Ishikawa (cell line): ENCODE data around the gene SLC1A4.

ENCODE experiments used
- CEBPB ChIP-seq: IDR thresholded peaks from 2 replicates; pipeline ENCODE4 v1.6.1; 2012
- CREB1 ChIP-seq: IDR thresholded peaks from 2 replicates; pipeline ENCODE4 v1.6.1; 2012; ENCODE audit warnings: low read depth
- EGR1 ChIP-seq: IDR thresholded peaks from 2 replicates; pipeline ENCODE4 v1.6.1; 2012
- EP300 ChIP-seq: IDR thresholded peaks from 2 replicates; pipeline ENCODE4 v1.6.1; 2012; ENCODE audit warnings: borderline replicate concordance
- FOXM1 ChIP-seq: IDR thresholded peaks from 2 replicates; pipeline ENCODE4 v1.6.1; 2012; ENCODE audit warnings: low read depth, borderline replicate concordance
- NFIC ChIP-seq: IDR thresholded peaks from 2 replicates; pipeline ENCODE4 v1.6.1; 2012
- RAD21 ChIP-seq: IDR thresholded peaks from 2 replicates; pipeline ENCODE4 v1.6.1; 2012; ENCODE audit warnings: low read depth
- TAF1 ChIP-seq: IDR thresholded peaks from 2 replicates; pipeline ENCODE4 v1.6.1; 2012; ENCODE audit warnings: low read depth, mild to moderate bottlenecking
- TCF12 ChIP-seq: IDR thresholded peaks from 2 replicates; pipeline ENCODE4 v1.6.1; 2012; ENCODE audit warnings: low read depth
- TEAD4 ChIP-seq: IDR thresholded peaks from 2 replicates; pipeline ENCODE4 v1.6.1; 2012
- YY1 ChIP-seq: IDR thresholded peaks from 2 replicates; pipeline ENCODE4 v1.6.1; 2012; ENCODE audit warnings: low read depth
- ZBTB7A ChIP-seq: IDR thresholded peaks from 2 replicates; pipeline ENCODE4 v1.6.1; 2012; ENCODE audit warnings: low read depth
- TF ChIP-seq, protein P1 (sequence below): IDR thresholded peaks from 2 replicates; pipeline ENCODE4 v1.6.1; 2012
- TF ChIP-seq, protein P2 (sequence below): IDR thresholded peaks from 2 replicates; pipeline ENCODE4 v1.6.1; 2012; ENCODE audit warnings: low read depth, mild to moderate bottlenecking
- TF ChIP-seq, protein P3 (sequence below): IDR thresholded peaks from 2 replicates; pipeline ENCODE4 v1.6.1; 2012

Gene SLC1A4

DNA sequence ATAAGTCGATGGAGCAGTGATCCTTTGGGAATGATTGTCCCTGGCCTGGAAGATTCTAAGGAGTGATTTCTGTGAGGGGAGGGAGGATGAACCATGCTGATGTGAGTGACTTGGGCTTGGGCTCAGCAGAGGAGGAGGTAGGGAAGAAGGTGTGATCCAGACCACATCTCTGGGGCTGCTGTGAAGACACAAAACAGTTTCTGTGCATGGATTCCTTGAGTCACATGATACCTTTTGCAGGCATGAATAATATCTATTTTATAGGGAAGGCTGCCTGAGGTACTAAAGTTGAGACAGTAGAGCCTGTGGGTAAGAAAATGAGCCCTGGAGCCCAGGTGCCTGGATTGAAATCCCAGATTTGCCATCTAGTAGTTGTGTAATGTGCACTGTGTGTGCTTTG lies 29.8 kb downstream of the SLC1A4 start:
- TF ChIP-seq NFIC (no peak), TEAD4 (no peak), TAF1 (no peak), ZBTB7A (no peak), EP300 (no peak), FOXM1 (no peak), YY1 (no peak), CEBPB (no peak), TCF12 (no peak)

DNA sequence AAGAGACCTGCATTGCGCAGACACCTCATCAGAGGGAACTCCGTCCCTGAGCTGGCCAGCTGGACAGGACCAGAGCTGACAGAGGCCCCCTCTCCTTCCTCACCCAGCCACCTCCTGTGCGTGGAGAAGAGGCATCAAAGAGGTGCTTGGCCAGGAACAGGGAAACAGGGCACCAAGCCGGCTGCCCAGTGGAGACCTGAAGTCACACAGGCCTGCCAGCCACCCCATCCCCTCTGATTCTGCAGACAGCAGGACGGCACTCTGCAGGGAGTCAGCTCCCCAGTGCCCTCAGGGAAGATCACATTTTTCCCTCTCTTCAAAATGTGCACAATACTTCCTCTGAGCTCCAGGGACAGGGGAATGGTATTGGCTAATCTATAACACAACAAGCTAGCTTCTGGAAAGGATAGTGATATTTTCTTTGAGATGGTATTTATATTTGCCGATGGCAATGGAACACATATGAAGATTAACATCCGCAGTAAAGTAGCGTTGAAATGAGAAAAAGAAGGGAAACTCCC lies 30.5 kb downstream of the SLC1A4 start:
- TF ChIP-seq EP300 (no peak), NFIC (no peak), TAF1 (no peak), EGR1 (no peak), TCF12 (no peak), CEBPB (no peak), CREB1 (no peak), RAD21 (no peak), TEAD4 (no peak), ZBTB7A (no peak), YY1 (no peak), FOXM1 (no peak)
- TF ChIP-seq, protein P1, sequence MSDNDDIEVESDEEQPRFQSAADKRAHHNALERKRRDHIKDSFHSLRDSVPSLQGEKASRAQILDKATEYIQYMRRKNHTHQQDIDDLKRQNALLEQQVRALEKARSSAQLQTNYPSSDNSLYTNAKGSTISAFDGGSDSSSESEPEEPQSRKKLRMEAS = no peak
- TF ChIP-seq, protein P2, sequence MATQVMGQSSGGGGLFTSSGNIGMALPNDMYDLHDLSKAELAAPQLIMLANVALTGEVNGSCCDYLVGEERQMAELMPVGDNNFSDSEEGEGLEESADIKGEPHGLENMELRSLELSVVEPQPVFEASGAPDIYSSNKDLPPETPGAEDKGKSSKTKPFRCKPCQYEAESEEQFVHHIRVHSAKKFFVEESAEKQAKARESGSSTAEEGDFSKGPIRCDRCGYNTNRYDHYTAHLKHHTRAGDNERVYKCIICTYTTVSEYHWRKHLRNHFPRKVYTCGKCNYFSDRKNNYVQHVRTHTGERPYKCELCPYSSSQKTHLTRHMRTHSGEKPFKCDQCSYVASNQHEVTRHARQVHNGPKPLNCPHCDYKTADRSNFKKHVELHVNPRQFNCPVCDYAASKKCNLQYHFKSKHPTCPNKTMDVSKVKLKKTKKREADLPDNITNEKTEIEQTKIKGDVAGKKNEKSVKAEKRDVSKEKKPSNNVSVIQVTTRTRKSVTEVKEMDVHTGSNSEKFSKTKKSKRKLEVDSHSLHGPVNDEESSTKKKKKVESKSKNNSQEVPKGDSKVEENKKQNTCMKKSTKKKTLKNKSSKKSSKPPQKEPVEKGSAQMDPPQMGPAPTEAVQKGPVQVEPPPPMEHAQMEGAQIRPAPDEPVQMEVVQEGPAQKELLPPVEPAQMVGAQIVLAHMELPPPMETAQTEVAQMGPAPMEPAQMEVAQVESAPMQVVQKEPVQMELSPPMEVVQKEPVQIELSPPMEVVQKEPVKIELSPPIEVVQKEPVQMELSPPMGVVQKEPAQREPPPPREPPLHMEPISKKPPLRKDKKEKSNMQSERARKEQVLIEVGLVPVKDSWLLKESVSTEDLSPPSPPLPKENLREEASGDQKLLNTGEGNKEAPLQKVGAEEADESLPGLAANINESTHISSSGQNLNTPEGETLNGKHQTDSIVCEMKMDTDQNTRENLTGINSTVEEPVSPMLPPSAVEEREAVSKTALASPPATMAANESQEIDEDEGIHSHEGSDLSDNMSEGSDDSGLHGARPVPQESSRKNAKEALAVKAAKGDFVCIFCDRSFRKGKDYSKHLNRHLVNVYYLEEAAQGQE = no peak
- TF ChIP-seq, protein P3, sequence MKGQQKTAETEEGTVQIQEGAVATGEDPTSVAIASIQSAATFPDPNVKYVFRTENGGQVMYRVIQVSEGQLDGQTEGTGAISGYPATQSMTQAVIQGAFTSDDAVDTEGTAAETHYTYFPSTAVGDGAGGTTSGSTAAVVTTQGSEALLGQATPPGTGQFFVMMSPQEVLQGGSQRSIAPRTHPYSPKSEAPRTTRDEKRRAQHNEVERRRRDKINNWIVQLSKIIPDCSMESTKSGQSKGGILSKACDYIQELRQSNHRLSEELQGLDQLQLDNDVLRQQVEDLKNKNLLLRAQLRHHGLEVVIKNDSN = no peak

DNA sequence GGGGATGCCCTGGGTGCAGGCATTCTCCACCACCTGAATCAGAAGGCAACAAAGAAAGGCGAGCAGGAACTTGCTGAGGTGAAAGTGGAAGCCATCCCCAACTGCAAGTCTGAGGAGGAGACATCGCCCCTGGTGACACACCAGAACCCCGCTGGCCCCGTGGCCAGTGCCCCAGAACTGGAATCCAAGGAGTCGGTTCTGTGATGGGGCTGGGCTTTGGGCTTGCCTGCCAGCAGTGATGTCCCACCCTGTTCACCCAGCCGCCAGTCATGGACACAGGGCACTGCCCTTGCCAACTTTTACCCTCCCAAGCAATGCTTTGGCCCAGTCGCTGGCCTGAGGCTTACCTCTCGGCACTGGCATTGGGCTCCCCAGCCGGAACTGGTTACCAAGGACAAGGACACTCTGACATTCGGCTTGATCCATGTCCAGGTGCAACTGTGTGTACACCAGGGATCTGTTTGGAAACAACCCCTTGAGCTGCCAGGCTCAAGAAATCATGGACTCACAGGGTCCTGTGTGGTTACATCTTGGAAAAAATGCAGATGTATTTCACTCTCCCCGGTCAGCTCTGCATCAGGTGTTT lies 31.8 kb downstream of the SLC1A4 start:
- TF ChIP-seq EGR1 (no peak), TCF12 (no peak), ZBTB7A (no peak)
- TF ChIP-seq, protein P1 = no peak

DNA sequence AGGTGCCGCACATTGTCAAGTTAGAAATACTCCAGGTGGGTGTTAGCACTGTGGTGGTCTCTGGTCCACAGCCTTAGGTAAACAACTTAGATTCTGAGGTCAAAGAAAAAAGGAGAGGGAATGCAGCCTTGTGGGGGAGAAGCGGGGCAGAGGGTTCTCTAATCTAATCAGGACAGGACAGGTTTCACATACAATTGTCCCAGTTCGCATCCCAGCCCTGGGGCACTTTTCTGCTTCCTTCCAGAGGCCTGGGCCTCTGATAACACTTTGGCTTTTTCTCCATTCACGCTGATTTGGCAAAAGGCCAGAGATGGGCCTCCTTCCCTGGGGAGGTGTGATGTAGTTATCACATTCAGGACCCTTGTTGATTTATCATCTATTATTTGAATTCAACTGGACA lies 32.5 kb downstream of the SLC1A4 start:
- TF ChIP-seq FOXM1 (no peak), EP300 (no peak), ZBTB7A (no peak)

DNA sequence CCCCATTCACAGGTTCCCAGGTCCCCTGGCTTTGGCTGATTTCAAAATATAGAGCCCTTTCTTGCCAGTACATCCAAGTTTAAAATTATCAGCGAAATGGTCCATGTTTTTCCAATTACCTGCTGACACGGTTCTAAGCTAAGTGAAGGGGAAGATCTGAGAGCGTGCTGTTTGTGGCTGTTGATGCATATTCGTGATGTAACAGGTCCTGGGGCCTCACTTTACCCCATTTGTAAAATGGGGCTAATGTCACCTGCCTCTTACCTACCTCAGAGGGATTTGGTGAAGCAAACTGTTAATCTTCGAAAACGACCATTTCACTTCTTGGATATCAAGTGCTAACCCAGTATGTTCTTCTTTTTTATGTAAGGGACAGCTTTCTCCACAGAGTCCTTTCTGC lies 33.0 kb downstream of the SLC1A4 start:
- TF ChIP-seq NFIC (no peak), YY1 (no peak), TEAD4 (no peak), ZBTB7A (no peak), TCF12 (no peak), CREB1 (no peak), EGR1 (no peak), CEBPB (no peak), TAF1 (no peak), RAD21 (no peak), FOXM1 (no peak), EP300 (no peak)
- TF ChIP-seq, protein P1 = no peak
- TF ChIP-seq, protein P3 = no peak
- TF ChIP-seq, protein P2 = no peak

DNA sequence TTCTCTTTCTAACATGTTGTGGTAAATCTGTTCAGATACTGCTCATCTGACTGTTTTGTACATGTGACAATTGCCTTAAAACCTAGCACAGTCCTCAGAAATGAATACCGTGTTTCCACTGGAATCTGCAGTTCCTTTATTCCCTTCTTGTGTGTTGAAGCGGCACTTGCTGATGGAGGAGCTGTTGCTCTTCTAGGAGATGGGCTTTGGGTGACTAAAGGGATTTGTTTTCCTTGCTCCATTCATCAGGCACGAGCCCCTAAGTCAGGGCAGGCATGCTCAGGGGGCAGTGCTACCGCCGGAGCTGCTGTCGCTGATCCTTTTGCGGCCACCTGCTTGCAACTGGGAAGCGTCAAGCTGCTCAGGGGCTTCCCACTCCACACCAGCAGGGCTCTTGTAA lies 34.5 kb downstream of the SLC1A4 start:
- TF ChIP-seq FOXM1 = no peak
- no peak for TF ChIP-seq EP300
- no peak for TF ChIP-seq RAD21
- TF ChIP-seq TEAD4 = no peak
- TF ChIP-seq, protein P3 = no peak
- no peak for TF ChIP-seq TAF1
- no peak for TF ChIP-seq TCF12
- TF ChIP-seq YY1 = no peak
- TF ChIP-seq, protein P2 = no peak
- TF ChIP-seq NFIC = no peak
- TF ChIP-seq ZBTB7A = no peak
- TF ChIP-seq CREB1 = no peak
- no peak for TF ChIP-seq EGR1
- TF ChIP-seq, protein P1 = no peak
- no peak for TF ChIP-seq CEBPB
